SK-N-SH (cell line): ENCODE measurements around the gene DERL2.

ENCODE experiments used
- CHD2 ChIP-seq: fragments of 150-350 bp; IDR thresholded peaks from 2 replicates; pipeline ENCODE4 v1.6.1; 2018; ENCODE audit warnings: low read length; ENCODE audit not compliant: partially characterized antibody
- CTCF ChIP-seq: fragments of 200-600 bp; sonication (generic); IDR thresholded peaks from 2 replicates; pipeline ENCODE4 v1.6.1; 2017; ENCODE audit warnings: antibody characterized with exemption, mild to moderate bottlenecking, moderate library complexity
- GABPA ChIP-seq: IDR thresholded peaks from 2 replicates; pipeline ENCODE4 v1.4.0; 2012; ENCODE audit warnings: low read depth, mild to moderate bottlenecking
- JUND ChIP-seq: IDR thresholded peaks from 2 replicates; pipeline ENCODE4 v1.4.0; 2012
- MAX ChIP-seq: IDR thresholded peaks from 2 replicates; pipeline ENCODE4 v1.4.0; 2012; ENCODE audit warnings: low read depth
- NFIC ChIP-seq: IDR thresholded peaks from 2 replicates; pipeline ENCODE4 v1.4.0; 2012; ENCODE audit warnings: borderline replicate concordance
- POLR2AphosphoS5 ChIP-seq: IDR thresholded peaks from 2 replicates; pipeline ENCODE4 v1.6.1; 2012; ENCODE audit warnings: low read depth, low read length
- RAD21 ChIP-seq: IDR thresholded peaks from 2 replicates; pipeline ENCODE4 v1.6.1; 2012; ENCODE audit warnings: mild to moderate bottlenecking, low read length
- TAF1 ChIP-seq: IDR thresholded peaks from 2 replicates; pipeline ENCODE4 v1.6.1; 2012; ENCODE audit warnings: low read depth, mild to moderate bottlenecking, low read length, moderate library complexity, borderline replicate concordance
- YY1 ChIP-seq: IDR thresholded peaks from 2 replicates; pipeline ENCODE4 v1.4.0; 2012; ENCODE audit warnings: low read depth, mild to moderate bottlenecking
- ZBTB33 ChIP-seq: IDR thresholded peaks from 2 replicates; pipeline ENCODE4 v1.4.0; 2012; ENCODE audit warnings: low read depth, borderline replicate concordance

- TF ChIP-seq GABPA: no peak
- TF ChIP-seq CTCF: no peak
- TF ChIP-seq NFIC: no peak
- TF ChIP-seq RAD21: no peak
- no peak for TF ChIP-seq TAF1
- TF ChIP-seq YY1: no peak
- no peak for TF ChIP-seq MAX
- no peak for TF ChIP-seq CHD2
- TF ChIP-seq ZBTB33: no peak
- TF ChIP-seq POLR2AphosphoS5: no peak
- TF ChIP-seq JUND: no peak
These were observed 42.2 kb downstream of the DERL2 start for GRCh38 chr17:5443728-5444127.
